ENCODE measurements around the gene CTAGE9.

DNA sequence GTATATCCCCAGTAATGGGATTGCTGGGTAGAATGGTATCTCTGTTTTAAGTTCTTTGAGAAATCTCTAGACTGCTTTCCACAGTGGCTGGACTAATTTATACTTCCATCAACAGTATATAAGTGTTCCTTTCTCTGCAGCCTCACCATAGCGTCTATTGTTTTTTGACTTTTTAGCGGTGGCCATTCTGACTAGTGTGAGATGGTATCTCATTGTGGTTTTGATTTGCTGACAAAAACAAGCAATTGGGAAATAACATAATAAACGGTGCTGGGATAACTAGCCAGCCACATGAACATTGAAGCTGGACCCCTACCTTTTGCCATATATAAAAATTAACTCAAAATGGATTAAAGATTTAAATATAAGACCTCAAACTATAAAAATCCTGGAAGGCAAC lies 23.8 kb downstream of the CTAGE9 start:
- TF ChIP-seq, protein P1, sequence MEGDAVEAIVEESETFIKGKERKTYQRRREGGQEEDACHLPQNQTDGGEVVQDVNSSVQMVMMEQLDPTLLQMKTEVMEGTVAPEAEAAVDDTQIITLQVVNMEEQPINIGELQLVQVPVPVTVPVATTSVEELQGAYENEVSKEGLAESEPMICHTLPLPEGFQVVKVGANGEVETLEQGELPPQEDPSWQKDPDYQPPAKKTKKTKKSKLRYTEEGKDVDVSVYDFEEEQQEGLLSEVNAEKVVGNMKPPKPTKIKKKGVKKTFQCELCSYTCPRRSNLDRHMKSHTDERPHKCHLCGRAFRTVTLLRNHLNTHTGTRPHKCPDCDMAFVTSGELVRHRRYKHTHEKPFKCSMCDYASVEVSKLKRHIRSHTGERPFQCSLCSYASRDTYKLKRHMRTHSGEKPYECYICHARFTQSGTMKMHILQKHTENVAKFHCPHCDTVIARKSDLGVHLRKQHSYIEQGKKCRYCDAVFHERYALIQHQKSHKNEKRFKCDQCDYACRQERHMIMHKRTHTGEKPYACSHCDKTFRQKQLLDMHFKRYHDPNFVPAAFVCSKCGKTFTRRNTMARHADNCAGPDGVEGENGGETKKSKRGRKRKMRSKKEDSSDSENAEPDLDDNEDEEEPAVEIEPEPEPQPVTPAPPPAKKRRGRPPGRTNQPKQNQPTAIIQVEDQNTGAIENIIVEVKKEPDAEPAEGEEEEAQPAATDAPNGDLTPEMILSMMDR (IDR thresholded peaks at IDR 0.05) = no peak
- TF ChIP-seq POLR2AphosphoS5 (IDR thresholded peaks at IDR 0.05) (no peak), POLR2A (IDR thresholded peaks at IDR 0.05) (no peak)
